HG03342 (cell line): ENCODE measurements around the gene GGT5.
"Not testable (repeated sequence)": the region's sequence is repeated elsewhere in the genome, so short reads cannot be mapped to it uniquely, and the experiment has no call there.

Experiments used
- ATAC-seq: cut with Tn5 transposase; IDR thresholded peaks from one replicate; pipeline ENCODE4 v1.9.1; 2021; ENCODE audit warnings: mild to moderate bottlenecking, moderate library complexity; ENCODE audit not compliant: unreplicated experiment

The GGT5 gene

GRCh38 chr22:24263479-24263878 is 18.6 kb upstream of the GGT5 start:
- ATAC-seq: not testable (repeated sequence)

DNA sequence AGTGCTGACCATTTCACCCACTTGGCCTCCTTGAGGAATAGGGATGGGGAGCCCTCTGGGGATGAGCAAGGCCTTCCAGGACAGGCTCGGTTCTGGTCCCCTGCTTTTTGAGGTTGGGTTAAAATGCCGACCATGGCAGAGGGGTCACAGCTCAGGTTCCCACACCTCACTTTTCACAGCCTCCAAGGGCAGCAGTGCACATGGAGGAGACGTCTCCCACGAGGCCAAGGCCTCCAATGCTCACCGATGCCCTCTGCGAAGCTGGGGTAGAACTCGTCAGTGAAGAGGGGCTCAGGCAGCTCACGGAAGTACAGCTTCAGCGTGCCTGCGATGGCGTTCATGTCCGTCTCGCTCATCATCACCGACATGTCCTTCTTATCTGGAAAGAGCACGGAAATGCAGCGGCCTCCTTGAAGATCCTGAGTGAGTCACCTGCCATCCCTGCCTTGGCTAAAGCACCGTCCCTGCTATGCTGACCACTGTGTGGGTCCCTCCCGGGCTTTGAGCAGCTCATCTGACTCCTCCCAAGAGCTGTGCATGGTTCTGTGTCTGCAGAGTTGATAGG is 17.4 kb upstream of the GGT5 start:
- ATAC-seq: not testable (repeated sequence)

DNA sequence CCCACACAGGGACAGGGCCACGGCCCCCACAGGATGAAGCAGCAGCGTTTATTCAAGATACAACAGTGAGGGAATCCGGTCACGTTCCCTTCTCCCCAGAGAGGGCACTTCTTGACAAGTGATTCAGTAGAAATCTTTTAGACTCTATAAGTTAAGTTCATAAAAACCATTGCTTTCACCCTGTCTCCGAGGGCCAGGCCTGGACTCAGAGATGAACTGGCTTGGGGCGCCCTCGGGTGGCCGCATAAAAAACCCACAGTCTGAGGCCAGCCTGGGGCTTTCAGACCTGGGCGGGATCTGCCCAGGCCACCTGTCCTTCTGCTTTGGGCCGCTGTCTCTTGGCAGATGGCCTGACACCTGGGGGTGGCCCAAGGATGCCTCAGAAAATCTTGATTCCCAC is 14.6 kb upstream of the GGT5 start:
- not testable (repeated sequence) for ATAC-seq

GRCh38 chr22:24256736-24257135 is 11.9 kb upstream of the GGT5 start:
- not testable (repeated sequence) for ATAC-seq

DNA sequence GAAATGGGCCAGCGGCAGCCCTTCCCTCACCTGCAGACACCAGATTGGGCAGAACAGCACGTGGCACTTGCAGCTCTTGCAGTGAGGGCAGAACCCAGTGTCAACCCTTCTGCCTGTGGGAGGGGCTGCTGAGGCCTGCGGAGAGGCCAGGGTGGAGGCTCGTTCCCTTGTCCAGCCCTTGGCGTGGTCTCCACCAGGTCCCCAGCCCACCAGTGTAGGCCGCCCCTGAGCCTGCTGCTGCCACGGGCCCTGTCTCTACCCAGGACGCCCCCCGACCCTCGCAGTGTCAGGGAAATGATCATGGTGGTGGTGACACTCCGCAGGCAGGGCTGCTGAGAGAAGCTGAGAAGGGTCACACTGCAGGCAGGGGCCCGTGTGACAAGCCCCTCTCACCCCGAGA is 11.3 kb upstream of the GGT5 start:
- not testable (repeated sequence) for ATAC-seq

DNA sequence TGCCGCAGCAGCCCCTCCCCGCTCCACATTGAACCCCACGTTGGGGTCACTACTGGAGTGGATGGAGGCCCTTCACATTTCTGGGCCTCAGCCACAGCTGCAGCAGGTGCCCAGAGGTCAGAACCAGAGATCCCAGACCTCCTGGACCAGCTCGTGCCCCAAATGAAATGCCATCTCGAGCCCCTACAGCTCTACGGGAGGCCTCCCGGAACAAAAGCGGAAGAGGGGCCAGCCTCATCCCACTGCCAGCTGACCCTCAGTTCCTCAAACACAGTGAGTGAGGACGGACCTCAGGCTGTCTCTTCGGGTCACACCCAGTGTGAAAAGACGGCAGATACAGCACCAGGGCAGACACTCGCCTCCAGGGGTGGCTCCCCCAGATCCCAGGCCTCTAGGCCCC is 8.2 kb upstream of the GGT5 start:
- ATAC-seq: not testable (repeated sequence)

DNA sequence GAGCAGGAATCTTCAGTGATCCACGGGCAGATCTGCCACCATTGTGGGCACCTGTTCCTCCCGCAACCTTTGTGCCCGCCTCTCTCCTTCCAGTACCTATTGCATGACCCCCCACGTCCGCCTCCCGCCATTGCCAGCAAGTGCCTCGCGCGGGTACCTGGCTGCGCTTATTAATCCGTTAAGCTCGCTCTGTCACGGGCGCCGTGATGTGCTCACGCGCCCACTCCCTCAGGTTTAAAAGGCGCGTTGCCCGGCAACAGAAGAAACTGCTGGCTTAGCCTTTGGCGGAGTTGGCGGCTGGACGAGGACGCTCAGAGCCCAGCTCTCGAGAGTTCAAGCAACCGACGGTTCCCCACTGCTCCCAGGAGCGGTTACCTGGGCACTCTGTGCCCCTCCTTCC is 6.4 kb upstream of the GGT5 start:
- not testable (repeated sequence) for ATAC-seq

- not testable (repeated sequence) for ATAC-seq
Measured at GRCh38 chr22:24249413-24249812, 4.5 kb upstream of the GGT5 start.

DNA sequence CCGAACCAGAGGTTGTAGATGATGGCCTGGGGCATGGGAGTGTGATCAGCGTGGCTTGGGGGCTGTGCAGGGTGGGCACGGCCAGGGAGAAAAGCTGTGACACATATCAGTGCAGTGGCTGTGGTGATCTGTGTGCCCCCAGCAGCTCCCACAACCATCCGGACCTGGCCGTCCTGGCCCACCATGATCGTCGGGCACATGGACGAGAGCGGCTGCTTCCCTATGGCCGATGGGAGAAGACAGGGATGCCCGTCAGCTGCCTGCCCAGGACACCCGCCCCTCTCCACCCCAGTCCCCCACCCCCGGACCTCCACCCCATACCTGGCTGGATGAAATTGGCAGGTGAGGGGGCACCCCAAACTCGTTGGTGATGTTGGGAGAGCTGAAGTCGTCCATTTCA is 3.7 kb upstream of the GGT5 start:
- not testable (repeated sequence) for ATAC-seq

DNA sequence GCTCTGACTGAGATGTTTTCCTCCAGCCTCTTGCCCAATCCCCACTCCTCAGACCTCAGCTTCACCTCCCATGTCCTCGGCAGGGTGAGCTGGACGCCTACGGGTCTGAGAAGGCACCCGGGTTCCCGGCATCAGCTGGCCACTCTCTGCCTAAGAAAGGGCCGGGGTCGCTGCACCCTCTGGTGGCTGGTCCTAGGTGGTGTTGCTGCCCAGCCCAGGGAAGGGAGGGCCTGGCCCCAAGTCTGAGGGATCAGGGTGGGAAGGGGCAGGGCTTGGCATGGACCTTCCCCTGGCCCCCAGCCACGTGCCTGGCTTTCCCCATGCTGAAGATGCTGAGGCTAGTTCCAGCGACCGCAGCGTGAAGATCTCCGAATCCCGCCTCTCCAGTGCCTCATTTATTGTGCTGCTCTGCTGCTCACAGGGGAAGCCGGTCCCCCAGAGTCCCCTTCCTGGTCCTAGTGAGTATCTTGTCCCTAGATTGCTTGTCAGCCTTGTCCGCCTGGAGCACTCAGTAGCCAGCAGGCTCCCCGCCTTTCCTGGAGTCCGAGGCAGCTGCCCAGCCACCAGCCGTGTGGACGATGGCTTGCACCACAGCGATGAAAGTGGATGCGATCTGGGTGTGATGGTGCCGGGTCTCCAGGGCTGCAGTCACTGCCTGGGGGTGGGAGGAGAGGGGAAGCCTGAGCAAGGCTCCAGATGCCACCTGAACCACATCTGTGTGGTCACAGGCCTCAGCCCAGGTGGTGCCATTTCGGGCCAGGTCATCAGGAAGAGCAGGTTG is 2.9 kb upstream of the GGT5 start:
- ATAC-seq: no peak

- no peak for ATAC-seq
Measured at GRCh38 chr22:24247011-24247507, 2.2 kb upstream of the GGT5 start.

GRCh38 chr22:24245584-24246561 is 991 bp upstream of the GGT5 start:
- ATAC-seq: not testable (repeated sequence)

DNA sequence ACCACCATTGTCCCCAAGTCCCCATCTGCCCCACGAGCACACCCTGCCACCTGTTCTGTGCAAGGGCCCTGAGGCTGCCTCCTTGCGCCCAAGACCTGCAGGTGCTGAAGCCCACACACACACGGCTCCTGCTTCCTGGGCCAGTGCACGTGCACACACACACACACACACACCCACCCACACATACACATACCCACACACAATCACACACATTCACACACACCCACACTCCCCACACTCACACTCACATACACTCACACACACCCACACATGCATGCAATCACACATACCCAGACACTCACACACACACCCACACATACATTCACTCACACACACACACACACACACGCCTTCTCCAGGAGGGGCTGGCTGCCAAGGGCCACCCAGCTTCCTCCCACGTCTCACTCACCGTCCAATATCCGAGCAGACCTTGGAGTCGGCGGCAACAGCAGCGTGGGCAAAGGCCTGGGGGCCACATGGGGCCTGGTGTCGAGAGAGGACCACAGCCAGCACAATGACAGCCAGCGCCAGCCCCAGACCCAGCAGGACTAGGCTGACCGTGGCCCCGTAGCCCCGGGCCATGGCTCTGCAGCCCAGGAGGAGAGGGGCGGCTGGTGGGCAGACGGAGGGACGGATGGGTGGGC is 616 bp downstream of the GGT5 start:
- ATAC-seq: no peak

- not testable (repeated sequence) for ATAC-seq
Measured at GRCh38 chr22:24243417-24243816, 1.5 kb downstream of the GGT5 start.

- ATAC-seq: not testable (repeated sequence)
Measured at GRCh38 chr22:24240985-24241692, 3.7 kb downstream of the GGT5 start.

GRCh38 chr22:24240381-24240780 is 4.5 kb downstream of the GGT5 start:
- no peak for ATAC-seq

- not testable (repeated sequence) for ATAC-seq
Measured at GRCh38 chr22:24238101-24238694, 6.7 kb downstream of the GGT5 start.

DNA sequence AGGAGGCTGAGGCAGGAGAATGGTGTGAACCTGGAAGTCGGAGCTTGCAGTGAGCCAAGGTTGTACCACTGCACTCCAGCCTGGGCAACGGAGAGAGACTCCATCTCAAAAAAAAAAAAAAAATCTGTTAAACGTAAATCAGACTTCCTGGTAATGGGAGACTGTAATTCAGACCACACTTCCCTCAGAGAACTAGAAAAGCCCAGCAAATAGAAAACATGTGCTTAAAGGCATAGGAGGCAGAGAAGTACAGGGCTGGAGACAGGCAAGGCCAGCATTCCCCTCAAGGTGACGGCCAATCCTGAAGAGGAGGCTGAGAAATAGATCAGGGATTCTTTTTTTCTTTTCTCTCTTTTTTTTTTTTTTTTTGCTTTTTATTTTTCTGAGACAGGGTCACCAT is 8.2 kb downstream of the GGT5 start:
- no peak for ATAC-seq

DNA sequence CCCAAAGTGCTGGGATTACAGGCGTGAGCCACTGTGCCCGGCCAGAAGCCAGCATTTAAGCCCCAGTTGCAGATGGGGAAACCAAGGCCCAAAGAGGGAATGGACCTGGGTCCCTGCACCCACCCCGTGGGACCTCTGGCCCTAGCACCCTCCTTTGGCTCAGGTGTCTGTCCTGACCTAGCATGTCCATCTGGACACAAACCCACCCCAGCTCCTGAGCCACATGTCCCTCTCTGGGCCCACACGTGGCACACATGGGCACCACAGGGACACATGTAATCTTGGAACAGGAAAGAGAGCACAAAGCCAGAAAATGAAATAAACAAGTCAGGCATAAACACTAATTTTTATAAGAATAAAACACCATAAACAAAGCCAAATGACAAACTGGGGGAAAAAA is 9.6 kb downstream of the GGT5 start:
- ATAC-seq: no peak

DNA sequence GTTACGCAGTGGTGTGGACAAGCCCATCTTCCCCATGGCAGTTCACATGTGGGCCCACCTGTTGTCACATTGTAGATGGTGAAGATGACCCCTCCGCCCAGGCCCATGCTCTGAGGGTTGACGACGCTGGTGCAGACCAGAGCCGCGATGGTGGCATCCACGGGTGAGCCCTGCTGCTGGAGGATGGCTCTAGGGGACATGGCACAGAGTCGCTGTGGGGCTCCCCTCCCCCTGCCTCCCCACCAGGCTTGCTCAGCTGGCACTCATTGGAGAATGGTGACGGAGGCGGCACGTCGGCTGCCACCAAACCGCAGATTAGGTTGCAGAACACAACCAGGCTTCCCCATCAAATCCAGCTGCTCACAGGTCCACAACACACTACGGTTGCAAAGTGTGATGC is 11.1 kb downstream of the GGT5 start:
- ATAC-seq: no peak
